Measurements from ENCODE around the gene ZDHHC14.

- no peak for TF ChIP-seq POLR2A (IDR thresholded peaks at IDR 0.05; ENCODE audit: low read length)
- no peak for TF ChIP-seq GATA1 (IDR thresholded peaks at IDR 0.05; ENCODE audit: low read depth, low read length)
Measured at GRCh38 chr6:157592980-157593379, 212.0 kb downstream of the ZDHHC14 start.
